Transverse colon (tissue), 3 donors: ENCODE measurements around the gene SLC14A1.

ENCODE experiments used
- CTCF ChIP-seq, 5 experiments: fragments of 200-600 bp in 3 of 5; fragments of 450-650 bp in 2 of 5; sonication (generic) in 3 of 5; IDR thresholded peaks; 1 replicate in 2 of 5; 2 replicates in 3 of 5; pipeline ENCODE4 v1.5.1; 2016 to 2017; ENCODE audit warnings: antibody characterized with exemption in 5 of 5, inconsistent platforms in 3 of 5, mild to moderate bottlenecking in 2 of 5, moderate library complexity in 1 of 5
- POLR2A ChIP-seq: fragments of 450-650 bp; IDR thresholded peaks from one replicate; pipeline ENCODE4 v1.6.1; 2016; ENCODE audit warnings: antibody characterized with exemption, mild to moderate bottlenecking, moderate library complexity

DNA sequence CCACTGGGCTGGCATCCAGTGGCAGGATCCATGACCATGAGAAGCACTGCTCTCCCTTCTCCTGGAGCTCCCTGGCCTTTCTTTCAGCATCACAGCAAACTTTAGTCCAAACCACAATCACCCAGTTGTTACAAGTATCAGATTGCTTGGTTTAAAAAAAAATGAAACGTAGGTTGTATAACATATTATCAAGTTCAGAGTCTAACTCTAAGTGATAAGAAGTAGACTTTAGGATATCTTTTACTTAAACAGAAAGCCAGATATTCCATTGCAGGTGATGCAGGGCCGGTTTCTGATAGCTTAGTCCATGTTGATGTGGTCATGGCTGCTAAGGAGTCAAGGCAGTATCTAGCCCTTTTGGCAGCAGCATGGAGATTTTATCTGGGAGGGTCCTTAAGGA lies 24.5 kb downstream of the SLC14A1 start:
- TF ChIP-seq CTCF (IDR thresholded peaks at IDR 0.05) (no peak), POLR2A (no peak)
